GM12864 (cell line): ENCODE data around the gene VIPR1.

ENCODE experiments used
- DNase-seq: peaks from one replicate; pipeline ENCODE4 v3.0.0-alpha.2; 2011; ENCODE audit warnings: low read depth
- H3K4me3 ChIP-seq: 2 replicates; pipeline ENCODE4 v1.5.1; 2011; ENCODE audit warnings: mild to moderate bottlenecking, low read depth, low read length, control low read depth
- TF ChIP-seq, protein P1 (sequence below): IDR thresholded peaks from 2 replicates; pipeline ENCODE4 v1.5.1; 2011; ENCODE audit warnings: low read depth, mild to moderate bottlenecking, moderate library complexity, low read length, control low read depth, inconsistent platforms; ENCODE audit errors: missing control alignments

The VIPR1 gene

DNA sequence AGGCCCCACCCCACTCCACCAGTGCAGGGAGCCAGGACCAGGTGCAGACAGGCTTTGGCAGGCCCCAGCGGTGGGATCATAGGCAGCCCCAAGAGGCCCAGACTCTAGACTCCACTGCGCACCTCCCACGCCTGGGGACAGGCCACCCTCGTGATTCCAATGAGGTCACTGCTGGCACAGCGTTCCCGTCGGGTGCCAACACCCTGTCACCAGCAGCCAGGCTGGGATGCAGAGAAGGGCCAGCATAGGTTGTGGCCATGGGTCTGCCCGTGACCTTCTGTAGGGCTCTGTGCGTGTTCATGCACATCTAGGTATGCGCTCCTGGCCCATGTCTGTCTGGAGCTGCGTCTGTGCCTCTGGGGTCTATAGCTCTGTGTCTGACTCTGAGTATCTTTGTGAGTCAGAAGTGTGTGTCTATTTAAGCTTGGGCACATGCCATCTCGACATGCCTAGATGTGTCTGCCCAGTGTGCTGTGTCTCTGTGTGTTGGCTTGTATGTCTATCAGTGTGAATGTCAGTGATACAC lies 13.0 kb downstream of the VIPR1 start:
- no peak overlapping the region for H3K4me3 ChIP-seq
- no peak for DNase-seq
- TF ChIP-seq, protein P1, sequence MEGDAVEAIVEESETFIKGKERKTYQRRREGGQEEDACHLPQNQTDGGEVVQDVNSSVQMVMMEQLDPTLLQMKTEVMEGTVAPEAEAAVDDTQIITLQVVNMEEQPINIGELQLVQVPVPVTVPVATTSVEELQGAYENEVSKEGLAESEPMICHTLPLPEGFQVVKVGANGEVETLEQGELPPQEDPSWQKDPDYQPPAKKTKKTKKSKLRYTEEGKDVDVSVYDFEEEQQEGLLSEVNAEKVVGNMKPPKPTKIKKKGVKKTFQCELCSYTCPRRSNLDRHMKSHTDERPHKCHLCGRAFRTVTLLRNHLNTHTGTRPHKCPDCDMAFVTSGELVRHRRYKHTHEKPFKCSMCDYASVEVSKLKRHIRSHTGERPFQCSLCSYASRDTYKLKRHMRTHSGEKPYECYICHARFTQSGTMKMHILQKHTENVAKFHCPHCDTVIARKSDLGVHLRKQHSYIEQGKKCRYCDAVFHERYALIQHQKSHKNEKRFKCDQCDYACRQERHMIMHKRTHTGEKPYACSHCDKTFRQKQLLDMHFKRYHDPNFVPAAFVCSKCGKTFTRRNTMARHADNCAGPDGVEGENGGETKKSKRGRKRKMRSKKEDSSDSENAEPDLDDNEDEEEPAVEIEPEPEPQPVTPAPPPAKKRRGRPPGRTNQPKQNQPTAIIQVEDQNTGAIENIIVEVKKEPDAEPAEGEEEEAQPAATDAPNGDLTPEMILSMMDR: no peak

DNA sequence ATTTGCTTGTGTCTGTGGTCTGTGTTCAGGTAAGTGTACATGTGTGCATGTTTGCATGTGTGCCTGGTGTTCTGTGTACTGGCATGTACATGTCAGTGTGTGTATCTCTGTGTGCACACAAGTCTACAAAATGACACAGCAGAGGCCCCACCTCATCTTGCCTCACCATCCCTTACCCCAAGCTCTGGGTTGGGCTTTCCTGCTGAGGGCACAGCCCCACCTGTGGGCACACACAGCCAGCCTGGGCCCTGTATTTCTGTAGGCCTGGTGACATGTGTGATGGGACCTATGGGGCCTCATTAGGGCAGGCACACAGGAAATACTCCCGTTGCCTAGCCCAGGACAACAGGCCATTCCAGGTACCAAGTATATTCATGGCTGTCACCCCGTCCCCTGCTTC lies 13.5 kb downstream of the VIPR1 start:
- no peak for DNase-seq
- TF ChIP-seq, protein P1: no peak

DNA sequence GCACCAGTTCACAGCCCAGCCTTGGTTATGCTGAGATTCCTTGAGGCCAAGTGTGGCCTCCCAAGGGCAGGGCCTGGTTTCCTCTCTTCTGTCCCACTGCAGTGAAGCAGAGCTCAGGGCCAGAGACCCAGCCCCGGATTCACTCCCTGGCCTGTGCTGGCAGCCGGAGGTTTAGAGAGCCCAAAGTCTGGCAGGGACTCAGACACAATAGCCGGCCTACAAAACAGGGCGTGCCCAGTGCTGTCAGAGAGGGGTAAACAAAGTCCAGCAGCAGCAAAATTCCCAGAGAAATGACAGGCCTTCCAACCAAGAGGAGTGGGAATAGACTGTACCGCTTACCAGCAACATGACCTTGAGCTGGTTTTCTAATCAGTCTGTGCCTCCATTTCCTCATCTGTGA lies 14.0 kb downstream of the VIPR1 start:
- TF ChIP-seq, protein P1: no peak
- DNase-seq: no peak
- H3K4me3 ChIP-seq: no peak overlapping the region

More for the DNA sequence above, 13.5 kb downstream of the VIPR1 start:
- H3K4me3 ChIP-seq: no peak overlapping the region

DNA sequence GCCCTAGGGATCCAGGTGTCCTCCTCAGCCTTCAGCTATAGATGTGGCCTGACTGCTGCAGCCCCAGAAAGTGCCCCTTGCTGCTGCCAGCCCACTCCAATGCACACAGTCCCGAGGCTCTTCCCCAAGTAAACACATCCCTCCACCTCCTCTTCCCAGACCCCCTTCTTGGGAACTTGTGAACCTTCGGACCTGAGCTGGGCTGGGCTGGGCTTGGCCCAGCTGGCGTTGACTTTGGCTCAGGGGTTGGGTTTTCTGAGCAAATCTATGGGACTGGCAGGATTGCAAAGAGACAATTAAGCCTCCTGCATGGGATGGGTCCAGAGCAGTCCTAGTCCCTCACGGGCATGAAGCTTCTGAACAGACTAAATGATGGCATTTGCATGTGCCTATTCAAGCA lies 14.7 kb downstream of the VIPR1 start:
- H3K4me3 ChIP-seq: no peak overlapping the region

DNA sequence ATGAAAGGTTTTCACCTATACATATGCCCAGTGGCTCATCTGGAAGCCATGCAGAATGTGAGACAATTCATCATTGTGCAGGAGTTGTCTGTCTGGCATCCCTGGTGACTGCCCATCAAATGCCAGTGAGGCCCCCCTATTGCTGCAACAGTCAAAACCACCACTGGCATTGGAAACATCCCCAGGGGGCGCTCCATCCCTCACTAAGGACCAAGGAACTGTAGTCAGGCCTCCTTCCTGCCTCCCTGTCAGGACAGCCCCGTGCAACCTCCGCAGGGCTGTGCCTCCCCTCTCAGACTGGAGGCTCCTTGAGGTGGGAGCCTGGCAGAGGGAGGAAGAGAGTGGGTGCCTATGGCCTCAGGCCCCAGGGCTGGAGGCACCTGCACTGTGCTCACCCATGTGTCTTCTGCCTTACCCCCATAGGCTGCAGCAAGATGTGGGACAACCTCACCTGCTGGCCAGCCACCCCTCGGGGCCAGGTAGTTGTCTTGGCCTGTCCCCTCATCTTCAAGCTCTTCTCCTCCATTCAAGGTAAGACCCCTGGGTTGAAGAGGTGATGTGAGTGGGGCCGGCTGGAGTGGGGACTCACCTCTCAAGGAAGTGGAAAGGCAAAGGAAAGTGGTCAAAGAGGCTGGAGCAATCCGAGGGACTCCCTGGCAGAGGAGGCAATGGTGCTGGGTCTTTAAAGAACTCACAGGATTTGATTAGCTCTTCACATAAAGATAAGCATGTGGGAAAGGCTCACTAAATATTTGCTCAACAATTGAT lies 16.5 kb downstream of the VIPR1 start:
- TF ChIP-seq, protein P1: peak; percentile 26
- no peak for DNase-seq
- H3K4me3 ChIP-seq: no peak overlapping the region

More for the DNA sequence above, 14.7 kb downstream of the VIPR1 start:
- no peak for DNase-seq
- TF ChIP-seq, protein P1: no peak

DNA sequence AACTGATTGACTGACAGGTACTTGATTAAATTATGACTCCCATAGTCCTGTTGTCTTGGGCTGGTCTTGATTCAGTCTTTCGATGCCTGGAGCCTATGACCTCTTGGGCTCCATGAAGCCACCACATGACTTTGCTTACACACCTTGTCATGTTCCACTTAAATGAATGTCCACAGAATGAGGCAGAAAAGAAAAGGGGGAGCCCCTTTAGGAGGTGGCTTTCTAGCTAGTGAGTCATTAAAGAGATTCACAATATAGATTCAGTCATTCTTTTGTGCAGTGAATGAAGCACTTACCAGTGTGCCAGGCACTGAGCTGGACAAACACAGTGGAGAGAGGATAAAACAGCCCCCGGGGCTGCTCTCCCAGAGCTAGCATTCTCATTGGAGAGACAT lies 17.1 kb downstream of the VIPR1 start:
- TF ChIP-seq, protein P1: no peak
- no peak overlapping the region for H3K4me3 ChIP-seq
- DNase-seq: no peak

DNA sequence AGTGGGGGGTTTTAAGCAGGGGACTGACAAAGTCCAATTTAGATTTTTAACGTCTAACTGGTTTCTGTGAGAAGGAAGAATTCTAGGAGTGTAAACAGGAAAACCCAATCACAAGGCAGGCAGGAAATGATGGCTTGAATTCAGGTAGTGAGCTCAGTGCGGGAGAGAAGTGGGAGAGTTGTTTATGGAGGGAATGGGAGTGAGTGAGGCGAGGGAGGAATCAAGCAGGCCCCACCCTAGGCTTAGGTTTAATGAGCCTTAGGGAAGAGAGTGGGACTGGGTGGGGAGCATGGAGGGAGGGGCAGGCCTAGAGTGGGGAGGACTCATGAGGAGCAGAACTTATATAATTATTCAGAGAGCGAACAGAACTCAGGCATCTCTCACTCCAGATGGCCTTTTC lies 17.9 kb downstream of the VIPR1 start:
- TF ChIP-seq, protein P1: no peak
- no peak overlapping the region for H3K4me3 ChIP-seq
- DNase-seq: no peak
